H1 (cell line): ENCODE measurements around the gene TP53BP2. TPM values are rescaled to one million over a fixed set of nuclear protein-coding genes. Genes with fewer than 3 reads are reported as not detected.
"Not testable (repeated sequence)": the region's sequence is repeated elsewhere in the genome, so short reads cannot be mapped to it uniquely, and the experiment has no call there.

Source experiments
- CTCF ChIA-PET: fragments of 300-600 bp; sonication (Branson Sonifier 250); formaldehyde crosslinking; loops from one replicate; lab custom pipeline; 2021; ENCODE audit not compliant: partially characterized antibody; lab: Charles Lee
- POLR2A ChIA-PET: fragments of 300-600 bp; sonication (Branson Sonifier 250); formaldehyde crosslinking; loops from one replicate; lab custom pipeline; 2021; ENCODE audit warnings: inconsistent platforms; ENCODE audit not compliant: partially characterized antibody; lab: Charles Lee
- DNase-seq, 2 experiments: peaks; one replicate each; pipeline versions ENCODE4 v3.0.0 to v3.0.0-alpha.2; 2010 to 2022; ENCODE audit warnings: low spot score in 2 of 2, low read depth in 1 of 2, mixed read lengths in 1 of 2
- FAIRE-seq: peaks from 2 replicates; lab custom pipeline; 2011; peaks lifted over from hg19 to GRCh38; lab: Jason Lieb, UNC
- H2AFZ ChIP-seq: 2 replicates; pipeline ENCODE4 v1.8.1; 2012; ENCODE audit warnings: low read length, inconsistent platforms
- H2AK5ac ChIP-seq: 2 replicates; pipeline ENCODE4 v1.6.1; 2013; ENCODE audit warnings: low read depth, low read length
- H2BK120ac ChIP-seq: replicated peaks from 2 replicates; pipeline ENCODE3; 2013; ENCODE audit warnings: low read depth, low read length, inconsistent platforms
- H2BK12ac ChIP-seq: 2 replicates; pipeline ENCODE4 v1.6.1; 2013; ENCODE audit warnings: low read depth, low read length
- H2BK15ac ChIP-seq: 2 replicates; pipeline ENCODE4 v1.6.1; 2013; ENCODE audit warnings: low read length
- H2BK20ac ChIP-seq: 2 replicates; pipeline ENCODE4 v1.6.1; 2013; ENCODE audit warnings: low read length
- H2BK5ac ChIP-seq: 2 replicates; pipeline ENCODE4 v1.6.1; 2013; ENCODE audit warnings: low read depth, low read length
- H3K14ac ChIP-seq: 2 replicates; pipeline ENCODE4 v1.6.1; 2013; ENCODE audit warnings: inconsistent platforms; ENCODE audit not compliant: insufficient read length
- H3K18ac ChIP-seq: 2 replicates; pipeline ENCODE4 v1.6.1; 2013; ENCODE audit warnings: low read length; ENCODE audit errors: extremely low read depth
- H3K23ac ChIP-seq: 2 replicates; pipeline ENCODE4 v1.6.1; 2013; ENCODE audit warnings: inconsistent platforms; ENCODE audit not compliant: insufficient read length
- H3K23me2 ChIP-seq: 2 replicates; pipeline ENCODE4 v1.6.1; 2013; ENCODE audit warnings: low read depth, low read length
- H3K27ac ChIP-seq: 2 replicates; pipeline ENCODE4 v1.6.1; 2011; ENCODE audit warnings: low read depth, low read length, inconsistent platforms
- H3K27me3 ChIP-seq, 4 experiments: replicated peaks in 1 of 4; 1 replicate in 1 of 4; 2 replicates in 3 of 4; pipeline versions ENCODE4 v1.6.1 to v1.8.1; 2011 to 2013; ENCODE audit warnings: low read length in 3 of 4, mild to moderate bottlenecking in 3 of 4, inconsistent platforms in 2 of 4, mixed read lengths in 2 of 4, moderate library complexity in 1 of 4; ENCODE audit not compliant: control insufficient read depth in 3 of 4, insufficient read depth in 3 of 4; ENCODE audit errors: extremely low read depth in 1 of 4
- H3K36me3 ChIP-seq, 4 experiments: 2 replicates each; pipeline versions ENCODE4 v1.6.1 to v1.8.1; 2011 to 2013; ENCODE audit warnings: mild to moderate bottlenecking in 4 of 4, low read length in 3 of 4, moderate library complexity in 2 of 4, control low read depth in 1 of 4, inconsistent platforms in 1 of 4; ENCODE audit not compliant: insufficient read depth in 4 of 4, control insufficient read depth in 2 of 4
- H3K4ac ChIP-seq: replicated peaks from 2 replicates; pipeline ENCODE3; 2013; ENCODE audit warnings: low read length, low read depth, mixed read lengths, inconsistent platforms; ENCODE audit not compliant: insufficient read length
- H3K4me1 ChIP-seq, 4 experiments: replicated peaks in 1 of 4; 1 replicate in 1 of 4; 2 replicates in 3 of 4; pipeline versions ENCODE4 v1.6.1 to v1.8.1; 2011 to 2013; ENCODE audit warnings: low read length in 3 of 4, inconsistent platforms in 2 of 4, mixed read lengths in 1 of 4; ENCODE audit not compliant: insufficient read depth in 4 of 4, control insufficient read depth in 3 of 4
- H3K4me2 ChIP-seq, 2 experiments: 2 replicates each; pipeline versions ENCODE4 v1.6.1 to v1.8.1; 2011 to 2013; ENCODE audit warnings: low read depth in 2 of 2, low read length in 2 of 2, control low read depth in 1 of 2, inconsistent platforms in 1 of 2, mild to moderate bottlenecking in 1 of 2; ENCODE audit not compliant: insufficient read depth in 1 of 2
- H3K4me3 ChIP-seq, 4 experiments: fragments of 200-600, 300-600 bp in 1 of 4; sonication (generic), shearing (Covaris generic), sonication (Bioruptor Twin) in 1 of 4; 2 replicates each; pipeline versions ENCODE4 v1.5.1 to v1.8.1; 2011 to 2016; ENCODE audit warnings: low read length in 4 of 4, low read depth in 3 of 4, control low read depth in 2 of 4, inconsistent platforms in 2 of 4, mild to moderate bottlenecking in 2 of 4, mixed read lengths in 1 of 4, moderate library complexity in 1 of 4; ENCODE audit not compliant: insufficient read depth in 2 of 4; ENCODE audit errors: extremely low read depth in 1 of 4
- H3K56ac ChIP-seq: replicated peaks from 2 replicates; pipeline ENCODE3; 2013; ENCODE audit warnings: low read depth, mild to moderate bottlenecking, mixed read lengths, low read length, inconsistent platforms; ENCODE audit not compliant: insufficient read length
- H3K79me1 ChIP-seq: 2 replicates; pipeline ENCODE4 v1.6.1; 2013; ENCODE audit warnings: low read depth, low read length, control low read depth
- H3K79me2 ChIP-seq, 2 experiments: 2 replicates each; pipeline versions ENCODE4 v1.6.1 to v1.8.1; 2012 to 2013; ENCODE audit warnings: low read length in 2 of 2, mild to moderate bottlenecking in 2 of 2, inconsistent platforms in 1 of 2; ENCODE audit not compliant: insufficient read depth in 2 of 2, control insufficient read depth in 1 of 2
- H3K9ac ChIP-seq, 4 experiments: replicated peaks in 1 of 4; 1 replicate in 1 of 4; 2 replicates in 3 of 4; pipeline versions ENCODE4 v1.6.1 to v1.8.1; 2011 to 2013; ENCODE audit warnings: low read depth in 3 of 4, low read length in 3 of 4, control low read depth in 2 of 4, mild to moderate bottlenecking in 2 of 4, moderate library complexity in 2 of 4, inconsistent platforms in 1 of 4; ENCODE audit errors: extremely low read depth in 1 of 4
- H3K9me3 ChIP-seq, 2 experiments: 2 replicates each; pipeline versions ENCODE4 v1.6.1 to v1.8.1; 2012 to 2013; ENCODE audit warnings: mild to moderate bottlenecking in 2 of 2, moderate library complexity in 2 of 2, control low read depth in 1 of 2, inconsistent platforms in 1 of 2, low read depth in 1 of 2, low read length in 1 of 2, mixed read lengths in 1 of 2; ENCODE audit not compliant: insufficient read depth in 2 of 2
- H4K20me1 ChIP-seq, 2 experiments: replicated peaks in 1 of 2; 2 replicates each; pipeline versions ENCODE3 to v1.8.1; 2011 to 2013; ENCODE audit warnings: inconsistent platforms in 2 of 2, low read length in 2 of 2, mild to moderate bottlenecking in 1 of 2; ENCODE audit not compliant: insufficient read depth in 2 of 2, control insufficient read depth in 1 of 2
- H4K5ac ChIP-seq: 2 replicates; pipeline ENCODE4 v1.6.1; 2013; ENCODE audit warnings: low read length, low read depth, mixed read lengths, inconsistent platforms; ENCODE audit not compliant: insufficient read length
- H4K8ac ChIP-seq: 2 replicates; pipeline ENCODE4 v1.8.0; 2013; ENCODE audit warnings: mild to moderate bottlenecking, moderate library complexity, low read length, inconsistent platforms; ENCODE audit not compliant: insufficient read depth; ENCODE audit errors: extremely low read depth
- H4K91ac ChIP-seq: replicated peaks from 2 replicates; pipeline ENCODE3; 2013; ENCODE audit warnings: low read length, mixed read lengths, inconsistent platforms; ENCODE audit not compliant: insufficient read length
- WGBS, 2 experiments: shearing (Covaris generic) in 1 of 2; methylation state at CpG; one replicate each; pipeline versions ENCODE4 v1.1.6 to v1.1.7; 2013 to 2015; ENCODE audit warnings: low lambda C conversion rate in 2 of 2, mixed read lengths in 2 of 2, inconsistent platforms in 1 of 2, low coverage in 1 of 2, missing lambda C conversion rate in 1 of 2; ENCODE audit not compliant: insufficient replicate concordance in 2 of 2, insufficient coverage in 1 of 2, insufficient read length in 1 of 2; ENCODE audit errors: extremely low coverage in 1 of 2, missing lambda C conversion rate in 1 of 2; 5-methylcytosine and 5-hydroxymethylcytosine counted together
- polyA plus RNA-seq, 7 experiments: library from polyadenylated mRNA; depleted of rRNA in 3 of 7; stranded (reverse) in 5 of 7; unstranded in 2 of 7; fragments of >200 nt in 5 of 7; fragments of 200-250 nt in 2 of 7; gene quantifications; 1 replicate in 5 of 7; 2 replicates in 1 of 7; 4 replicates in 1 of 7; pipeline versions ENCODE4 v1.2.1 to v1.2.3, GENCODE V29; 2011 to 2013; ENCODE audit warnings: missing spikeins in 2 of 7, mixed read lengths in 2 of 7
- total RNA-seq: library from RNA; stranded (reverse); fragmentation: NEBNext Ultra II Directional; extraction: Animal tissue kit (Norgen Biotek cat#: 25700); gene quantifications from 2 replicates; pipeline ENCODE4 v1.2.1, GENCODE V29; 2021

TP53BP2 gene
- total and polyA plus RNA-seq, 2 of the 8 experiments (the other 6 are each of a cell fraction or from before 2014, with no cell fraction given), result 18.0 to 38.7 TPM

GRCh38 chr1:223864599-223865368 lies 19.0 kb upstream of the TP53BP2 start:
- H2AK5ac ChIP-seq, H3K27ac ChIP-seq, H4K91ac ChIP-seq, H2BK15ac ChIP-seq, POLR2A ChIA-PET, H3K9me3 ChIP-seq, H3K36me3 ChIP-seq, H2BK120ac ChIP-seq, H3K23ac ChIP-seq, H2AFZ ChIP-seq, H3K14ac ChIP-seq, H4K20me1 ChIP-seq, H4K5ac ChIP-seq, H2BK12ac ChIP-seq, H3K56ac ChIP-seq, H3K4me2 ChIP-seq, DNase-seq, H3K23me2 ChIP-seq, H3K79me2 ChIP-seq, H3K27me3 ChIP-seq, H3K9ac ChIP-seq, FAIRE-seq, H3K4me3 ChIP-seq, H3K4me1 ChIP-seq, H2BK20ac ChIP-seq, H3K4ac ChIP-seq, H3K18ac ChIP-seq, H4K8ac ChIP-seq, H3K79me1 ChIP-seq, H2BK5ac ChIP-seq: not testable (repeated sequence)
- 91% methylated on average over 19 of the region's 19 CpGs; no CpG with 5 or more reads in 1 of the 2 experiments for WGBS, 2 experiments
- CTCF ChIA-PET, result interaction anchor here (1.2 kb wide), 1 partner anchor 27 kb away, joined by 3 read pairs; no protein-coding TSS in a partner anchor
